Amygdala (tissue), 56 donors: ENCODE results near the gene PASK.

Source experiments
- DNase-seq, 56 donors: peaks; one replicate each; lab custom pipeline; 2025; lab: John Stamatoyannopoulos, UW

PASK gene

GRCh38 chr2:241182126-241182525 lies 32.9 kb upstream of the PASK start:
- no peak for DNase-seq

- no peak for DNase-seq
These were observed 31.2 kb upstream of the PASK start for GRCh38 chr2:241180495-241180894.

- DNase-seq: peak in 4 of 56 donors; percentile 8 to 46 (median 21)
These were observed 30.6 kb upstream of the PASK start for GRCh38 chr2:241179899-241180298.

DNA sequence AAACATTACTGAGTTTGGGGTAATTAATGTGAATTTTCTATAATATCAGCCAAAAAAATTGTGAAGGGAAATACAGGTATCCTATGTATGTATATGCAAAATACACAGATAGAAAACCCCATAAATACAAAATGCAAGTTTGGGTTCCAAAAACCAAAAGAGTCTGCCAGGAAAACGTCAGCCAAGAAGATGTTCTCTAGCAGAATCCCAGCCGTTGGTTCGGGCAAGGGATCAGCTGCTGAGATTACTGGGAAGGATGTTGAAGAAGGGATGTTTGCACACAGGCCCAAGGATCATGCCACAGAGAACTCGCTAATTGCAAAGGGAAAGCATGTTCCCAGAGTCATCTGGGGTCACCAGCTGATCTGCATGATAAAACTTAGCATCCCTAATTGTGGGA lies 29.7 kb upstream of the PASK start:
- no peak for DNase-seq

DNA sequence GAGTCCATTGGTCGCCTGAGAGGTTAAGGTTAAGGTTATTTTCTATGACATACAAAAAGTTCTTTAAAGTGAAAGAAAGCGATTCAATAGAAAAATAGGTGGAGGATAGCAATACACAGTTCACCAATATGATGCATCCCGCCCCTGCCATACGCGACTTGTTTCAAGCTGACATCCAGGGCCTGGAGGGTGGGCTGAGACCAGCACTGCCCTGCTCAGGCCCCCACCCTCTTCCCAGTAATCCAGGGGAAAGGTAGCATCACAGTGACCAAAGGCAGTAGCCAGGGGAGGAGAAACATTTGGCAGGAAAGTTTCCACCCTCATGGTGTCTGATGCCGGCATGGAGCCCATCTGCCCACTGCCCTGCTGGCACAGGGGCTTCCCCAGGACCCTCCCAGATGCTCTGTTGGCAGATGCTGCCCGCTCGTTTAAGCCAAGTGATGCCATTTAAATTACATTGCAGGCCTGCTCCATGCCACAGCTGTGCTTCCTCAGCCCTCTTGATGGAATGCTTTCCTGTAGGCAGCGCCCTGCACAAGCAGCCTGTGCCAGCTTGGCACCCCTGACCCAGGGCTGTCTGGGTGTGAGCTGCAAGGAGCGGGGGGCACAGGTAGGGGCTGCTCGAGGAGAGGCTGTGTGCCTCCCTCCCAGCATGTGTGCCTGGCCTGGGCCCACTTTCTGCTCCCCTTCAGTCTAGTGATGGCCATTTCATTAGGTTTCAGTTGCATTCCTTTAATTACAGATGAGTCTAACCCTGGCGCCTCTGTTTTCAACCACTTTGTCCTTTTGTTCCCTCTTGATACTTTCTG lies 28.5 kb upstream of the PASK start:
- DNase-seq: no peak

- no peak for DNase-seq
These were observed 24.3 kb upstream of the PASK start for GRCh38 chr2:241173557-241173956.

GRCh38 chr2:241168366-241168765 lies 19.1 kb upstream of the PASK start:
- no peak for DNase-seq

GRCh38 chr2:241163601-241164118 lies 14.4 kb upstream of the PASK start:
- no peak for DNase-seq

DNA sequence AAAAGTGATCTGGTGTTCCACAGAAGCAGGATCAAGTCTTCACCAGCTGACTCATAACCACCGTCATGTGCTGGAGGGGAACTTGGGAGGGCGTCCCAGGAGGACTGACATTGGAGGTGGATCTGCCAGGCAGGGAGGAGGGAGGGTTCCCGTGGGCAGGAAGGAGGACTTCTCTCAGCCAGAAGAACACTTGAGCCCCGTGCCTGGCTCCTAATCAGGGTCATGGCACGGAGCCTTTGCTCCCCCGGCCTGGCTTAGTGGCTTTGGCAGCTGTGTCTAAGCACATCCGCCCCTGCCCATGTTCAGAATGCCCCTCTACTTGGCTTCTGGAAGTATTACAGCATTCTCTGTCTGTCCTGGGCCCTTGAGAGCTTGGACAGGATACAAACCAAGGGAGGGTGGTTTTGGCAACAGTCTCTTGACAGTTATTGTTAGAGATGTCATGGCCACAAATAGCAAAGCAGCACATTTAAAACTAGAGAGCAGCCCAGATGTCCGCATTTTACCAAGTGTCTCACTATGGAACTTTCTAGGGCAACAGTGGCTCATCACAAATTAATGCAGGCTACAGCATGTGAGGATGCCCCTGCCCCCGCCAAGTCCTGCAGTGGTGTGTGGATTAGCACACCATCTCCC lies 12.5 kb upstream of the PASK start:
- peak in 30 of 56 donors; percentile 6 to 71 (median 34) for DNase-seq

GRCh38 chr2:241160318-241160717 lies 11.0 kb upstream of the PASK start:
- DNase-seq: no peak

DNA sequence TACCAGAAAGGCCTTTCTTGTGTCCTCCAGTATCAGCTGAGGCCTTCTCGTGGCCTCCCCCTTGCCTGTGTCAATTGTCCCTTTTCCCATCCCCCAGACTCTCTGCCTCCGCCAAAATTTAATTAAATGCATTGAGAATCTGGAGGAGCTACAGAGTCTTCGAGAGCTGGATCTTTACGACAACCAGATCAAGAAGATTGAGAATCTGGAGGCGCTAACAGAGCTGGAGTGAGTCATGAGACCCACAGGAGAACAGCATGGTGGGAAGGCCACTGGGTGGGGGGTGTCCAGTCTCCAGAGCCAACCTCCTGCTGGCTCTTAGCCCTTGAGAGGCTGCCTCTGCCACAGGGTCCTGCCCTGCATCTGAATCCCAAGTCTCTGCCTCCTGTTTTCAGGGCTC lies 9.8 kb upstream of the PASK start:
- DNase-seq: no peak

DNA sequence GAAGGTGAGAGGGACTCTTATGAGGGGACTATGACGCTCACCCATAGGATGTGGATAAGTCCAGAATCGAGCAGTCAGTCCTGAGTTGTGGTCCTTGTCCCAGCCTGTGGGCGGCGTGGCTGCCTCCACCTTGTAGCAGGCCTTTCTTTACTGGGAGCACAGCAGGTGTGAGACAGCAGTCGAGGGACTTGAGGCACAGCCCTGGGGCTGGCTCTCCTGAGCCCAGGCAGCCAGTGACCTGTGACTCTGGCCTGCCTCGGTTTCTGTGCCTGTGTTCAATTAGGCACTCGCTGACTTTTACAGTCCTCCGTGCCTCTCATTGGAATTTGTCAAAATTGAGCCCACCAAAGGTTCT lies 9.3 kb upstream of the PASK start:
- no peak for DNase-seq

DNA sequence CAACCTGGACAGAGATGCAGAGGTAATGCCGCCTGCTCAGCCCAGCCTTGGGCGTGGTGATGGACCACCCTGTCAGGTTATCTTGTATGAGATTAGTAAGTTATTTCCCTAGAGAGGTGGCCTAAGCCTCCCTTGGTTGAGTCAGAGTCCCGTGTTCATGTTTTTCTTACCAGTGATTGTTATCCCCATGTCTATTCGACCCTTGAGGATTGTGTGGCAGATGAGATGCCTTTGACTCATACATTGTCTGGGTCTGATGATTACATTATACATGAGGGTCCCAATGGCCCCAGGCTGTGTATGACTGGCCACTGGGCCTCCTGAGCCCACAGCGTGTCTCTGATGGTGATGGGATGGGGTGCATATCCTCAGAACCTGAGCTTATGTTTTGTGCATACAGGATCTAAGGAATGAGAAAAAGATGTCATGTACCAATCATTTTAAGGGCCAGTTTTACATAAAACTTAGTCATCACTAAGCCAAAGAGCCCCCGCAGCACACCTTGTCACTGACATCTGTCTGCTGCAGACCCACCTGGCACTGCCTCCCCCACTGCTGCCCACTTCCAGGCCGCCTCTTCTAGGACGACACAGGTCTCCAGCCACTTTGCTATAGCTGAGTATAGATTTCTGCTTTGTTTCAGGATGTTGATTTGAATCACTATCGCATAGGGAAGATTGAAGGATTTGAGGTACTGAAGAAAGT lies 8.7 kb upstream of the PASK start:
- DNase-seq: no peak

GRCh38 chr2:241156971-241157441 lies 7.7 kb upstream of the PASK start:
- peak in 11 of 56 donors; percentile 7 to 57 (median 25) for DNase-seq

DNA sequence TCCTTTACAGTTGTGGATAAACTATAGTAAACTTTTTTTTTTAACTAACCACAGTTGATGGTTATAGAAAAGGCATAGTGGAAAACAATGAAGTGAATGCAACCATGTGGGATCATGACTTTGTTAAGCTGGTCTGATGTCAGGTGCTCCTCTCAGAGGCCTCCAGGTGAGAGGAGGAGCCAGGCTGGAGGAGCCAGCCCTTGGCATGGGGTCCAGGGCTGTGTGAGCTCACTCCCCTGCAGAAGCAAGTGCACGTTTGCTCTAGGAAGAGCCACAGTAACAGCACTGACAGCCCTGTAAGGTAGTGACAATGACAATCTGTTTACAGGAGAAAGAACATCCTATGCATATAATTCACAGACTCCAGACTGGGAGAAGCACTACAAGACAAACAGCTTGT lies 6.7 kb upstream of the PASK start:
- DNase-seq: no peak

DNA sequence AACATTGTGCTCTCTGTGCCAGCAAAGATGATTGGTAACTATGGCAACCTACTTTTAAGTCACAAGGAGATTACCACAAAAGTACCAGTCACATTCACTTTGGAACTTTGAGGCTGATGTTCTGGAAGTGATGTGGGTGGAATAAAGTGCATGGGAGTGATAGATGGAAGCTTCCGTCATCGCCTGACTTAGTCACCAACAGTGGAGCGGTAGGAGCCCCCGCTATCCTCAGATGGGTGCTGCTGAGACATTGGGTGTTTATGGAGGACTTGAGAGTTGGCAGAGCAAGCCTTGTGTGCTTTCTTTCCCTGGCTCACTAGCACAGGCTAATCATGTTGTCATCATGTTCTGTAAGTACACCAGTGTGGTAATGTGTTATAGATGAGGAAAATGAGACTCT lies 5.6 kb upstream of the PASK start:
- DNase-seq: peak in 19 of 56 donors; percentile 17 to 82 (median 35)

GRCh38 chr2:241153616-241154015 lies 4.3 kb upstream of the PASK start:
- no peak for DNase-seq

GRCh38 chr2:241151934-241152660 lies 2.8 kb upstream of the PASK start:
- DNase-seq: no peak

DNA sequence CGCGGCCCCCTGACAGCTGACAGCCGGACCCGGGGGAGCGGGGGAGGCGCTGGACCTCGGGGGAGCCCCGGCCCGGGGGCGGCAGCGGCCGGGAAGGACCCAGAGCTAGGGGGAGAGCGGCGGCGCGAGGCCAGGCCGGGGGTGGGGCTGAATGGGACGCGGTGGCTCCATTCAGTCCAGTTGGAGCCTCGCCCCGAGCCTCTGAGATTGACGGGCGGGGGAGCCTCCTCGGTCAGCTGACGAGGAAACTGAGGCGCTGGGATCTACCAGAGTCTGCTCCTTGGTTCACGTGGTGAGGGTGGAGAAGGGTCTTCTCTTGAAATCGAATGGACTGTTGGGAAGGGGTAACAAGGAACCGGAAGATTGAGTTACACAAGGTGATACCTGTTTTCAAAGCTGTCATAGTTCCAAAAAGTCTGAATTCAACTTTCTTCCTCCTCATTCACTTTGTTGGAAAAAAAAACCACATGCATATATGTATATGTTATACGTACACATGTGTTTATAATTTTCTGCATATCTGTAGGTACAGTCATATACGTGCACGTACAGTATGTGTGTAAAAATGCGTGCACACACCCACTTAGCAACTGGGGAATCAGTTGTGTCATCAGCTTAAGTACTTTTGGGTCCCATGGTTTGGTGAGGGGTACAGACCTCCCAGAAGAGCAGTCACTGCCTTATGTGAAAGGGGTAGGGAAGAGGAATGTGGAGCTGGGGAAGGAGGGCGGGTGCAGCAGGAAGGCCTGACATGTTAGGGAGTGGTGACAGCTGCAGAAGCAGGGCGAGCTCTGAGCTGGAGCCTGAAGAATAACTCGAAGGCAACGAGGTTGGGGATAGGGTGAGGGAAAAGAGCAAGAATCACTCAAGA lies 1.6 kb upstream of the PASK start:
- peak in 18 of 56 donors; percentile 47 to 82 (median 64) for DNase-seq
